HL-60/S4 treated with retinoic acid at 250 ng/mL for 4 days and 3 days (cell line): ENCODE data around the gene CELF5.
"Not testable (repeated sequence)": the region's sequence is repeated elsewhere in the genome, so short reads cannot be mapped to it uniquely, and the experiment has no call there.

Experiments used
- in situ Hi-C: fragments of 300-500 bp; cut with MboI; formaldehyde crosslinking; loops from 2 replicates; pipeline ENCODE4 v1.7.0; 2022; ENCODE audit warnings: low sequenced_read_pairs

CELF5 gene

DNA sequence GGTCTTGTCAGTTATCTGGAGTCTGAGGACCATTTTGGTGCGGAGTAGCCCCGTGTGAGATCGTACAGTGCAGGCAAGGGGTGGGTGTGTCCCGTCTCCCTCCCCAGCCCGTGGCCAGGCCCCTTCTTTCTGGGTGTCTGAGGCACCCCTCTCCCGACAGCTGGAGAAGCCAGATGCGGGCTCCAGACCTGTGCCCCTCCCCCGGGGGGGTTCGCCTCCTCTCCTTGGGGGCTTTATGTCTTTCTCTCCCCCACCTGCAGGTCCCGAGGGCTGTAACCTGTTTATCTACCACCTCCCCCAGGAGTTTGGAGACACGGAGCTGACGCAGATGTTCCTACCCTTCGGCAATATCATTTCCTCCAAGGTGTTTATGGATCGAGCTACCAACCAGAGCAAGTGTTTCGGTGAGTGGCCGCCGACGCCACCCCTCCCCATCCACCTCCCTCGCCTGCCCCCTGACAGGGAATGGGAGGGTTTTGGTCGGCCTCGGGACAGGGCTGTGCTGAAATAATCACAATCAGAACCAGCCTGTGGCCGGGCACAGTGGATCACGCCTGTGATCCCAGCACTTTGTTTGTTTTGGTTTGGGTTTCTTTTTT is 65.6 kb downstream of the CELF5 start:
- in situ Hi-C loops = no loop called here

DNA sequence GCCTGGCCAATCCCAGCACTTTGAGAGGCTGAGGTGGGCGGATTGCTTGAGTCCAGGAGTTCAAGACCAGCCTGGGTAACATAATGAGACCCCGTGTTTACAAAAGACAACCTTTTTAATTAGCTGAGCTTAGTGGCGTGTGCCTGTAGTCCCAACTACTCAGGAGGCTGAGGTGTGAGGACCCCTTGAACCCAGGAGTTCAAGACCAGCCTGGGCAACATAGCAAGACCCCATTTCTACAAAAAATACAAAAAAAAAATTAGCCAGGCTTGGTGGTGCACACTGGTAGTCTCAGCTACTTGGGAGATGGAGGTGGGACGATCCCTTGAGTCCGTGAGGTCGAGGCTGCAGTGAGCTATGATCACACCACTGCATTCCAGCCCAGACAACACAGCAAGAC is 66.4 kb downstream of the CELF5 start:
- in situ Hi-C loops = not testable (repeated sequence)

DNA sequence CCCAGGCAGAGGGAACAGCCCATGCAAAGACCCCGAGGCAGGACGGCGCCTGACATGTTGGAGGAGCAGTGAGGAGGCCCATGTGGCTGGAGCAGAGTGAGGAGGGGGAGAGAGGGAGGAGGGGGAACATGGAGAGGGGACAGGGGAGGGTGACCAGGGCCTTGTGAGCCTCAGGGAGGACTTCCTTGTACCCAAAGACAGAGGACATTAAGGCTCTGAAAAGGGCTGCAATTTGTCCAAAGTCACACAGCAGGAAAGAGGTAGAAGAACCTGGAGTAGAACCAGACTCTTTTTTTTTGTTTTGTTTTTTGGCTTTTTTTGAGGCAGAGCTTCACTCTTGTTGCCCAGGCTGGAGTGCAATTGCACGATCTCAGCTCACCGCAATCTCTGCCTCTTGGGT is 67.2 kb downstream of the CELF5 start:
- in situ Hi-C loops = no loop called here

DNA sequence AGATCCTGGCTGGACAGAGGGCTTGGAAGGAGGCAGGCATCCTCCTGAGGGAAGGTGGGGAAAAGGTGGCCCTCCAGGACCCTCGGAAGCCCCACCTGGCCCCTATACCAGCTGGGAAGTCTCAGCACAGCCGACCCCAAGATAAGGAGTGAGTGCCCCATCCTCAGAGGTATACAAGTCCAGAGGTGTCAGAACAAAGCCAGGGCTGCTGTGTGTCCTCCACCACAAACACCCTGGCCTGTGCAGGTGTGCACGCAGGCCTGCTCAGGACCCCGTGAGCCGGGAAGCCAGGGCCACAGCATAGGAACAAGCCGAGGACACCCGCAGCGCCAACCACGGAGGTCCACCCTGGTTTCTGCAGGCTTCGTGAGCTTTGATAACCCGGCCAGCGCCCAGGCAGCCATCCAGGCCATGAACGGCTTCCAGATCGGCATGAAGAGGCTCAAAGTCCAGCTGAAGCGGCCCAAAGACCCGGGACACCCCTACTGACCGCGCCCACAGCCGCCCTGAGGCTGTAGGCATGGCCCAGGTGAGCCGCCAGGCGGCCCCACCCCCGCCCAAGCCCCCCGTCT is 68.6 kb downstream of the CELF5 start:
- in situ Hi-C loops = no loop called here

- in situ Hi-C loops = no loop called here
These were observed 69.1 kb downstream of the CELF5 start for GRCh38 chr19:3293560-3293959.

- in situ Hi-C loops = no loop called here
These were observed 69.8 kb downstream of the CELF5 start for GRCh38 chr19:3294080-3294850.

DNA sequence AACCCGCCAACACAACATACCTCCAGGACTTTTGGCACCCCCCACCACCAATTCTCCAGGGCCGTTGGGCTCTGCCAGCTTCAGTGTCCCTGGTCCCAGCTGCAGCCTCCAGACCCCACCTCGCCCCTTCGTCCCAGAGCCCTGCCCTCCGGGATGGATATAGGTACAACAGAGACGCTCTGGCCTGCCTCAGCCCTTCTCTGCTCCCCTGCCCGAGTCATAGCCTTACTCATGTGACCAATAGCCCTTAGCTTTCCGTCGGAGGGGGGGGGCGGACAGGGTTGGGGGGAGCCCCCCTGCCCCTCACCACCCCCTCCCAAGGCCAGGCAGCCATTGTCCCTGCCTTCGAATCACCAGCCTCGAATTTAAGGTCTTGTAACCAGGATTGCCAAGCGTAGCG is 71.1 kb downstream of the CELF5 start:
- in situ Hi-C loops = no loop called here

DNA sequence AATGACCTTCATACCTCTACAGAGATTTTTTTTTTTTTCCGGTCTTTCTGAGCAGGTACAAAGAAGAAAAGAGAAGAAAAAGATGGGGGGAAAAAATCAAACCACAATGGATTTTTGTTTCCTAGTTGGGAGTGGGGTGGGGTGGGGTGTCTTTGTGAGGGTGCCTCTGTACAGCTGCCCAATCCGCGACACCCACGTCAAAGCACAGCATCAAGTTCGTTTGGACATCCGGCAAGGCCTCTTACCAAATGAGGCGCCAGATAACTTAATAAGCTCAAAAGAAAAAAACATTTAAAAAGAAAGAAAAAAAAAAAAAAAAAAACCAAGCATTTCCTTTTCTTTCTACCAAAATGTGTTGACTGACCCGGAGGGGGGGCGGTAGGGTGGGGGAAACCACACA is 71.6 kb downstream of the CELF5 start:
- in situ Hi-C loops = no loop called here

- in situ Hi-C loops = no loop called here
These were observed 72.0 kb downstream of the CELF5 start for GRCh38 chr19:3296446-3296845.

DNA sequence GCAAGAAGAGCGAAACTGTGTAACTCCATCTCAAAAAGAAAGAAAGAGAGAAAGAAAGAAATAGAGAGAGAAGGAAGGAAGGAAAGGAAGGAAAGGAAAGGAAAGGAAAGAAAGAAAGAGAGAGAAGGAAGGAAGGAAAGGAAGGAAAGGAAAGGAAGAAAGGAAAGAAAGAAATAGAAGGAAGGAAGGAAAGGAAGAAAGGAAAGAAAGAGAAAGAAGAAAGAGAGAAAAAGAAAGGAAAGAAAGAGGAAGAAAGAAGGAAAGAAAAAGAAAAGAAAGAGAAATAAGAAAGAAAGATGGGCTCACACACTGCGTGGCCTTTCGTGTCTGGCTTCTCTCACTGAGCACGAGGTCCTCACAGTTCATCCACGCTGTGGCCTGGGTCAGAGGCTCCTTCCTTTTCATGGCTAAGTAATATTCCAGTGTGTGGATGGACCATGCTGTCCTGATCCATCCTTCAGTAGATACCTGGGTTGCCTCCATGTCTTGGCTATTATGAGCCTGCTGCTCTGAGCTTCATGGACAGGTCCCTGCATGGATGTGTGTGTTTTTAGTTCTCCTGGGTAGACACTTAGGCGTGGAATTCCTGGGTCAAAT is 74.5 kb downstream of the CELF5 start:
- in situ Hi-C loops = no loop called here

GRCh38 chr19:3300566-3300965 is 76.1 kb downstream of the CELF5 start:
- in situ Hi-C loops = not testable (repeated sequence)

- in situ Hi-C loops = no loop called here
These were observed 78.3 kb downstream of the CELF5 start for GRCh38 chr19:3302755-3303154.

GRCh38 chr19:3304871-3305423 is 80.5 kb downstream of the CELF5 start:
- in situ Hi-C loops = no loop called here

DNA sequence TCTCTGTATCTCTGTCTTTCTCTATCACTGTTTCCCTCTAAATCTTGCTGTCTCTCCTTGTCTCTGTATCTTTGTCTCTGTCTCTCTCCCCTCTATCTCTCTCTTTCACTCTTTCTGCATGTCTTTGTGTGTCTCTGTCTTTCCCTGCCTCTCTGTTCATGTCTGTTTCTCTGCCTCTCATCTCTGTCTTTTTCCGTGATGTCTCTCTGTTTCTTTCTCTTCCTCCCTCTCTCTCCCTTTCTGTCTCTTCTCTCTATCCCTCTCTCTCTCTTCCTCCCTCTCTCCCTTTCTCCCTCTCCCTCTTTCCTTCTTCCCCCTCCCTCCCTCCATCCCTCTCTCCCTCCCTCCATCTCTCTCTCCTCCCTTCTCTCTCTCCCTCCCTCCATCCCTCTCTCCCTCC is 85.3 kb downstream of the CELF5 start:
- in situ Hi-C loops = no loop called here

GRCh38 chr19:3310280-3310679 is 85.8 kb downstream of the CELF5 start:
- in situ Hi-C loops = no loop called here

DNA sequence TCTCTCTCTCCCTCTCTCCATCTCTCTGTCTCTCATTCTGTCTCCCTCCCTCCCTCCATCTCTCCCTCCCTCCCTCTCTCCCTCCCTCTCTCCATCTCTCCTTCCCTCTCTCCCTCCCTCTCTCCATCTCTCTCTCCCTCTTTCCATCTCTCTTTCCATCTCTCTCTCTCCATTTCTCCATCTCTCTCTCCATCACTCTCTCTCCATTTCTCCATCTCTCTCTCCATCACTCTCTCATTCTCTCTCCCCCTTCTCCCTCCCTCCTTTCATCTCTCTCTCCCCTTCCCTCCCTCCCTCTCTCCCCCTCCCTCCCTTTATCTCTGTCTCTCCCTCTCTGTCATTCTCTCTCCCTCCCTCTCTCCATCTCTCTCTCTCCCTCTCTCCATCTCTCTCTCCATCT is 86.2 kb downstream of the CELF5 start:
- in situ Hi-C loops = no loop called here

GRCh38 chr19:3313199-3313575 is 88.7 kb downstream of the CELF5 start:
- in situ Hi-C loops = no loop called here

DNA sequence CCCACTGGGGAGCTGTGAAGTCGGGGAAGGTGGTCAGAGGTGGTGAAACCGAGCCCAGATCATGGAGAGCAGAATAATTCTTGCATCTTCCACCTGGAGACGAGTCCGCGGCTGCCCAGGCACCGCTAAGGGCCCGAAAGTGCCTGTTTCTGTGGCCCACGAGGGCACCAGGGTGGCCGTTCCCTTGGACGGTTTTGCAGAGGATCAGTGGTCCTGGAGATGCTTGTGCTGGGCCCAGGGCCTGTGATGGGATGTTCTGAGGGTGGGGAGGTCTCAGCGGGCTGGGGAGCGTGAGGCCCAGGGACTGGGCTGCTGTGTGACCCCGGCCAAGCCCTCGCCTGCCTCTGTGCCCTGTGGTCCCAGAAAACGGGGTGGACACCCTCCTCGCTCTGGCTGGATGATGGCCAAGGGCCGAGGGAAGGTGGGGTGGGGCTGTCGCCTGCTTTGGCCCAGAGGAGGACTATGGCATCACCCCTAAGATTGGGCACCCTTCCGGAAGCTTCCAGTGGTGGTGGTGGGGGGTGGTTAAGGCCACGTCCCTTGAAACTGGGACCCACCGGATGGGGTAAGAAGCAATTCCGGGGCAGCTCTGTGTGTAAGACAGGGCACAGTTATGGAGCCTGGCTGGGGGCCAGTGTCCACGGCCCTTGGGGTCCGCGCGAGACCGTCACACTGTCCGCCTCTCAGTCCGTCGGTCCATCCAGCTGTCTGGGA is 90.7 kb downstream of the CELF5 start:
- in situ Hi-C loops = no loop called here

- in situ Hi-C loops = no loop called here
These were observed 91.2 kb downstream of the CELF5 start for GRCh38 chr19:3315676-3315973.

- in situ Hi-C loops = no loop called here
These were observed 91.7 kb downstream of the CELF5 start for GRCh38 chr19:3316132-3316648.

DNA sequence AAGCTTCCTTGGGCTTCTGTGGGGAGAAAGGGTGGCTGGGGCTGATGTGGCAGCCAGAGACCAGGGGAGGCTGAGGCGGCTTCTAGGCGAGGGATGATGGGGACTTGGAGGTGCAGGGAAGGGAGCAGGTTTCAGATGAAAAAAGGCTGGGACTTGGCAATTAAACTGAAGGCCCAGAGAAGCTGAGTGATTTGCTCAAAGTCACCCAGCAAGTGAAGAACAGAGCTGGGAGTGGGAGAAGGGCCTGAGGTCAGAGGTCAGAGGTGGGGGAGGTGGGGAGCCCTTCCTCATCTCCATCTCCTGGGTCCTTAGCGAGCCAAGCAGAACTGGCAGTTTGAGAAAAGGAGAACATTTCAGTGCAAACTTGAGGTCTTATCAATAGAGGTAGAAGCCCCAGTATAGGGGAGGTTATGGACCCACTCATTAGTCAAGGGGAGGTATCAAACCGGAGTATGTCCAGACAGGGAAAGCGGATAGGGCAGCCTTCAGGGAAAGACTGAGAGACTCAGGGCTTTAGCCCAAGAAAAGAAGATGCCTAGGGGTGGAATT is 92.3 kb downstream of the CELF5 start:
- in situ Hi-C loops = no loop called here
